HK-2 (cell line): ENCODE measurements around the gene GTF2H2.
"Not testable (repeated sequence)": the region's sequence is repeated elsewhere in the genome, so short reads cannot be mapped to it uniquely, and the experiment has no call there.

Experiments used
- DNase-seq: peaks from one replicate; pipeline ENCODE4 v3.0.0-alpha.2; 2018; ENCODE audit not compliant: unreplicated experiment

The GTF2H2 gene

GRCh38 chr5:71067262-71067928, at the start of gene GTF2H2:
Gene GTF2H2 (minus strand): TSS chr5:71067676. CDS start chr5:71062763, 4,913 bp downstream.
- not testable (repeated sequence) for DNase-seq

GRCh38 chr5:71109730-71110275, 42.3 kb upstream of the GTF2H2 start:
- DNase-seq: not testable (repeated sequence)

GRCh38 chr5:71099996-71100395, 32.5 kb upstream of the GTF2H2 start:
- DNase-seq: not testable (repeated sequence)

- not testable (repeated sequence) for DNase-seq
Measured at GRCh38 chr5:71097930-71098203, 30.4 kb upstream of the GTF2H2 start.

GRCh38 chr5:71097173-71097929, 29.9 kb upstream of the GTF2H2 start:
- not testable (repeated sequence) for DNase-seq

GRCh38 chr5:71089773-71090172, 22.3 kb upstream of the GTF2H2 start:
- DNase-seq: not testable (repeated sequence)

- not testable (repeated sequence) for DNase-seq
Measured at GRCh38 chr5:71088754-71089153, 21.3 kb upstream of the GTF2H2 start.

GRCh38 chr5:71086145-71086544, 18.7 kb upstream of the GTF2H2 start:
- DNase-seq: not testable (repeated sequence)

- DNase-seq: not testable (repeated sequence)
Measured at GRCh38 chr5:71084280-71085063, 17.0 kb upstream of the GTF2H2 start.

GRCh38 chr5:71082898-71083297, 15.4 kb upstream of the GTF2H2 start:
- DNase-seq: not testable (repeated sequence)

- DNase-seq: not testable (repeated sequence)
Measured at GRCh38 chr5:71082340-71082739, 14.9 kb upstream of the GTF2H2 start.

GRCh38 chr5:71061322-71061721, 6.2 kb downstream of the GTF2H2 start:
- DNase-seq: not testable (repeated sequence)

- not testable (repeated sequence) for DNase-seq
Measured at GRCh38 chr5:71059426-71059825, 8.1 kb downstream of the GTF2H2 start.

- not testable (repeated sequence) for DNase-seq
Measured at GRCh38 chr5:71044808-71045207, 22.7 kb downstream of the GTF2H2 start.

- not testable (repeated sequence) for DNase-seq
Measured at GRCh38 chr5:71044128-71044527, 23.3 kb downstream of the GTF2H2 start.

- not testable (repeated sequence) for DNase-seq
Measured at GRCh38 chr5:71031046-71031776, 36.3 kb downstream of the GTF2H2 start.

GRCh38 chr5:71025289-71025953, 42.1 kb downstream of the GTF2H2 start, which contains the start of gene NAIP:
Gene NAIP (minus strand): TSS chr5:71025339. CDS start chr5:71012915, 12,424 bp downstream.
- not testable (repeated sequence) for DNase-seq

- not testable (repeated sequence) for DNase-seq
Measured at GRCh38 chr5:71020643-71021042, 46.8 kb downstream of the GTF2H2 start.

- DNase-seq: not testable (repeated sequence)
Measured at GRCh38 chr5:71018376-71019005, 49.0 kb downstream of the GTF2H2 start.

- no peak for DNase-seq
Measured at GRCh38 chr5:71014176-71014575, 53.3 kb downstream of the GTF2H2 start.
